Ovary (tissue), 3 donors: ENCODE data around the gene TNS3.
"Not testable (repeated sequence)": the region's sequence is repeated elsewhere in the genome, so short reads cannot be mapped to it uniquely, and the experiment has no call there.

Source experiments
- CTCF ChIP-seq, 3 donors: fragments of 450-650 bp in 2 of 3; fragments of 200-600 bp in 1 of 3; IDR thresholded peaks; one replicate each; pipeline versions ENCODE4 v1.5.1 to v1.8.0; 2016 to 2022; ENCODE audit warnings: antibody characterized with exemption in 3 of 3, mild to moderate bottlenecking in 1 of 3
- EP300 ChIP-seq: sonication (generic); formaldehyde crosslinking; IDR thresholded peaks from one replicate; pipeline ENCODE4 v1.6.1; 2017; ENCODE audit warnings: antibody characterized with exemption
- POLR2A ChIP-seq: fragments of 450-650 bp; IDR thresholded peaks from one replicate; pipeline ENCODE4 v1.6.1; 2017; ENCODE audit warnings: antibody characterized with exemption, mild to moderate bottlenecking, moderate library complexity
- donor health status: DM: no; HTN: no; CAD: no.

- TF ChIP-seq CTCF (IDR thresholded peaks at IDR 0.05); POLR2A; EP300: not testable (repeated sequence)
These were observed 4.3 kb upstream of the TNS3 start for GRCh38 chr7:47586161-47586670.
